ENCODE results near the gene PPP1R14D.

DNA sequence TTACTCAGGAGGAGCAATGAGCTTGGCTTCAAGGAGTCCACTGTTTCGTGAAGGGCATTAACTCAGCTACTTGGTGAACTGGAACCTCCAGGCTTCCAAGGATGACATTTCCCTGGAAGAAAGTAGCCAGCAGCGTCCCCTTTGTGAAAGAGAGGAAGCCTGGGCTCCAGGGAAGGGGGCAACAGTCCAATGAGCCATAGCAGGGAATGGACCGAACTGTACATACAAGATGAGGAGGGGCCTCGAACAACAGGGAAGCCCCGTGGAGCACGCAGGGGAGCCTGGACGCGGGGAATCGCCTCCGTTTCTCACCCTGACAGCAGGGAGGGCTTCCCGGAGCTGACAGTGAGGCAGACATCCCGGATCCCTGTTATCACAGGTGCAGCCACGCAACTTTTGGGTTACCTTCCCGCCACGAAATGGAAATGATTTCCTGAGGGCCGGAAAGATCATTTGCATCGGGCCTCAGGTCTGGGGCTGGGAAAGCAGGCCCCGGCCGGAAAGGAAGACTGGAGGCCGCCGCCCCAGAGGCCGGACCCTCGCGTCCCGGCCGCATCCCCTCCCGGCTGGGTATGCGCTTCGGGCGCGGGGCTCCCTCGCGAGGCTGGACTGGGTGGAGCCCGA lies 14.9 kb upstream of the PPP1R14D start:
- TF ChIP-seq, protein P1, sequence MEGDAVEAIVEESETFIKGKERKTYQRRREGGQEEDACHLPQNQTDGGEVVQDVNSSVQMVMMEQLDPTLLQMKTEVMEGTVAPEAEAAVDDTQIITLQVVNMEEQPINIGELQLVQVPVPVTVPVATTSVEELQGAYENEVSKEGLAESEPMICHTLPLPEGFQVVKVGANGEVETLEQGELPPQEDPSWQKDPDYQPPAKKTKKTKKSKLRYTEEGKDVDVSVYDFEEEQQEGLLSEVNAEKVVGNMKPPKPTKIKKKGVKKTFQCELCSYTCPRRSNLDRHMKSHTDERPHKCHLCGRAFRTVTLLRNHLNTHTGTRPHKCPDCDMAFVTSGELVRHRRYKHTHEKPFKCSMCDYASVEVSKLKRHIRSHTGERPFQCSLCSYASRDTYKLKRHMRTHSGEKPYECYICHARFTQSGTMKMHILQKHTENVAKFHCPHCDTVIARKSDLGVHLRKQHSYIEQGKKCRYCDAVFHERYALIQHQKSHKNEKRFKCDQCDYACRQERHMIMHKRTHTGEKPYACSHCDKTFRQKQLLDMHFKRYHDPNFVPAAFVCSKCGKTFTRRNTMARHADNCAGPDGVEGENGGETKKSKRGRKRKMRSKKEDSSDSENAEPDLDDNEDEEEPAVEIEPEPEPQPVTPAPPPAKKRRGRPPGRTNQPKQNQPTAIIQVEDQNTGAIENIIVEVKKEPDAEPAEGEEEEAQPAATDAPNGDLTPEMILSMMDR (IDR thresholded peaks at IDR 0.05), result peak in 1 of 6 experiments; percentile 4
- no peak for TF ChIP-seq POLR2A (IDR thresholded peaks at IDR 0.05)

Data from thyroid gland (tissue), 4 donors.